Cerebellar nuclear complex (tissue), 1 donor: ENCODE results near the gene GORASP1.

Experiments
- DNase-seq, 2 experiments: peaks; one replicate each; lab custom pipeline; 2025; lab: John Stamatoyannopoulos, UW

The GORASP1 gene

GRCh38 chr3:39102504-39103323 is 4.7 kb downstream of the GORASP1 start:
- no peak for DNase-seq

GRCh38 chr3:39101022-39101689 is 6.3 kb downstream of the GORASP1 start:
- DNase-seq, result no peak

GRCh38 chr3:39100500-39100886 is 6.9 kb downstream of the GORASP1 start:
- DNase-seq, result no peak

- no peak for DNase-seq
Measured at GRCh38 chr3:39099738-39100499, 7.5 kb downstream of the GORASP1 start.

GRCh38 chr3:39099242-39099641 is 8.2 kb downstream of the GORASP1 start:
- no peak for DNase-seq

- no peak for DNase-seq
Measured at GRCh38 chr3:39098473-39099000, 8.9 kb downstream of the GORASP1 start.

GRCh38 chr3:39097716-39098472 is 9.5 kb downstream of the GORASP1 start:
- no peak for DNase-seq

GRCh38 chr3:39096775-39097174 is 10.7 kb downstream of the GORASP1 start:
- DNase-seq, result no peak

- DNase-seq, result no peak
Measured at GRCh38 chr3:39095778-39096177, 11.6 kb downstream of the GORASP1 start.

GRCh38 chr3:39094851-39095677 is 12.4 kb downstream of the GORASP1 start:
- DNase-seq, result no peak

- DNase-seq, result no peak
Measured at GRCh38 chr3:39090922-39091321, 16.5 kb downstream of the GORASP1 start.

GRCh38 chr3:39088889-39089288 is 18.5 kb downstream of the GORASP1 start:
- DNase-seq, result no peak

- no peak for DNase-seq
Measured at GRCh38 chr3:39088456-39088855, 19.0 kb downstream of the GORASP1 start.

GRCh38 chr3:39086144-39086543 is 21.3 kb downstream of the GORASP1 start:
- DNase-seq, result no peak

- no peak for DNase-seq
Measured at GRCh38 chr3:39082666-39083313, 24.6 kb downstream of the GORASP1 start.

GRCh38 chr3:39080026-39080425 is 27.4 kb downstream of the GORASP1 start:
- DNase-seq, result no peak

GRCh38 chr3:39079530-39079929 is 27.9 kb downstream of the GORASP1 start:
- no peak for DNase-seq

GRCh38 chr3:39075910-39076309 is 31.5 kb downstream of the GORASP1 start:
- DNase-seq, result no peak

- no peak for DNase-seq
Measured at GRCh38 chr3:39068556-39068955, 38.9 kb downstream of the GORASP1 start.

- DNase-seq, result no peak
Measured at GRCh38 chr3:39067286-39067685, 40.1 kb downstream of the GORASP1 start.
